Measurements from ENCODE around the gene HLA-C. TPM values are rescaled to one million over a fixed set of nuclear protein-coding genes. Genes with fewer than 3 reads are reported as not detected.
"Not testable (repeated sequence)": the region's sequence is repeated elsewhere in the genome, so short reads cannot be mapped to it uniquely, and the experiment has no call there.

HLA-C gene
- total RNA-seq, 6 experiments from 2014 or later: 88.7 to 148 (median 125) TPM

DNA sequence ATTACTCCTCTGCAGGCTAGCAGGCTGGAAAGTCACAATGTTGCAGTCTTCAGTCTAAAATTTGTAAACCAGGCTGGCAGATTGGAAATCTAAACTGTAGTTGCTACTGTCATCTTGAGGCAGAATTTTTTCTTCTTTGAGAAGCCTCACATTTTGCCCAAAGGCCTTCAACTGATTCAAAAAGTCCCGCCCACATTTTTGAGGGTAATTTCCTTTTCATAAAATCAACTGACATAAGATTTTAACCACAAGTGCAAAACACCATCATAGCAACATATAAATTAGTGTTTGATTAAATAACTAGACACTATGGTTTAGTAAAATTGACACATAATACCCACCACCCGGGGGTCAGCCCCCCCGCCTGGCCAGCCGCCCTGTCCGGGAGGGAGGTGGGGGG lies 28.4 kb downstream of the HLA-C start:
- Mint-ChIP-seq H3K4me3 (no peak overlapping the region), H3K27ac (no peak overlapping the region), H3K9me3 (peaks cover 17% of the 10 kb centered on the region), H3K27me3 (ENCODE audit: insufficient read depth) (peaks cover 28% of the 10 kb centered on the region), H3K4me1 (ENCODE audit: low read depth) (peaks cover 15% of the 10 kb centered on the region), H3K36me3 (ENCODE audit: low read depth) (0 out of 2 replicates have a peak, but pooled peaks cover 8% of the 10 kb centered on the region)
- DNase-seq: no peak
- TF ChIP-seq CTCF (IDR thresholded peaks at IDR 0.05): no peak

GRCh38 chr6:31239854-31240253 lies 32.0 kb downstream of the HLA-C start:
- H3K4me3 Mint-ChIP-seq: no peak overlapping the region
- H3K36me3 Mint-ChIP-seq (ENCODE audit: low read depth): no peaks in the 10 kb centered on the region
- DNase-seq: no peak
- TF ChIP-seq CTCF (IDR thresholded peaks at IDR 0.05): no peak
- H3K27me3 Mint-ChIP-seq (ENCODE audit: insufficient read depth): peaks cover 30% of the 10 kb centered on the region
- H3K27ac Mint-ChIP-seq: no peak overlapping the region
- H3K4me1 Mint-ChIP-seq (ENCODE audit: low read depth): no peaks in the 10 kb centered on the region
- H3K9me3 Mint-ChIP-seq: no peaks in the 10 kb centered on the region

DNA sequence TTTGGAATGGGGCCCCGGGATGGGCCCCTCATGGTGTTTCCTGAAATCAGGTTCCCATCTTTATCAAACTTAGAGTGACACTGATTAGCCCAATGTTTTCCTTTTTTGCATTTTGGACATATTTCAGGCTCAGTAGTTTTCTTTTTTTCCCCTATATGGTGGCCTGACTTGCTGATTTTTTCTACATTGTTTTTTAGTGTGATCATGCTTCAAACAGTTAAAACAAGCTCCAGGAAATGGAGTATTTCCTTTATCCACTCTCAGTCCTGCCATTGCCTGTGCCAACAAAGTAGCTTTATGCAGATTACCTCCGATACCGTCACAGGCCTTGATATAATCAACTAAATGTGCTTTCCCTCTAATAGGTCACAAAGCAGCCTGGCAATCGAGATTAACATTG lies 37.8 kb downstream of the HLA-C start:
- not testable (repeated sequence) for H3K4me1 Mint-ChIP-seq (ENCODE audit: low read depth); H3K36me3 Mint-ChIP-seq (ENCODE audit: low read depth); H3K27ac Mint-ChIP-seq; H3K9me3 Mint-ChIP-seq; H3K4me3 Mint-ChIP-seq; DNase-seq
- peaks cover 32% of the 10 kb centered on the region for H3K27me3 Mint-ChIP-seq (ENCODE audit: insufficient read depth)

DNA sequence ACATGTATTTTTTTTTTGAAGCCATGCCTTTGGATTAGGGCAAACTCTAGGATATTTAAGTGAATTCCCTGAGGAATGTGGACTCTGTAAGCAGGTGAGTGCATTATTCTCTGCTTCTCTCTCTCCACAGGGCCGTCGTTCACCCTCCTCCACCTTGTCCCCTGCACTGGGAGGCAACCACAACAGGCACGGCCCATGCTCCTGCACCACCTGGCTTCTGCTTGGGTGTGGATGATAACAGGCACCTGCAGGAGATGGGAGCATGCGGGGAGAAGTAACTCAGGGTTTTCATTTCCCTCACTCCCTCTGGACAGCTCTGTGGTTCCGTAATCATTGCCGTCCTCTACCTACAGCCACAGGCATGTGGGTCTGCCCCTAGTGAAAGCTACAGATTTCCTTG lies 43.4 kb downstream of the HLA-C start:
- Mint-ChIP-seq H3K27me3 (ENCODE audit: insufficient read depth) (peaks cover 33% of the 10 kb centered on the region), H3K4me1 (ENCODE audit: low read depth) (peaks cover 8% of the 10 kb centered on the region; the same call in 1 of the 2 replicates)

GRCh38 chr6:31227143-31227542 lies 44.7 kb downstream of the HLA-C start:
- DNase-seq: no peak
- Mint-ChIP-seq H3K9me3 (no peaks in the 10 kb centered on the region), H3K36me3 (ENCODE audit: low read depth) (no peaks in the 10 kb centered on the region), H3K27me3 (ENCODE audit: insufficient read depth) (peaks cover 42% of the 10 kb centered on the region), H3K4me1 (ENCODE audit: low read depth) (peaks cover 8% of the 10 kb centered on the region; the same call in 1 of the 2 replicates), H3K4me3 (no peak overlapping the region; the same call in 1 of the 2 replicates), H3K27ac (no peak overlapping the region)
- no peak for TF ChIP-seq CTCF (IDR thresholded peaks at IDR 0.05)

More for the DNA sequence above, 43.4 kb downstream of the HLA-C start:
- H3K9me3 Mint-ChIP-seq: no peaks in the 10 kb centered on the region
- no peak overlapping the region for H3K4me3 Mint-ChIP-seq
- no peak overlapping the region for H3K27ac Mint-ChIP-seq
- DNase-seq: no peak
- no peaks in the 10 kb centered on the region for H3K36me3 Mint-ChIP-seq (ENCODE audit: low read depth)
- no peak for TF ChIP-seq CTCF (IDR thresholded peaks at IDR 0.05)

GRCh38 chr6:31225735-31226134 lies 46.2 kb downstream of the HLA-C start:
- no peak overlapping the region for H3K4me3 Mint-ChIP-seq
- no peak for DNase-seq
- TF ChIP-seq CTCF (IDR thresholded peaks at IDR 0.05): no peak
- H3K36me3 Mint-ChIP-seq (ENCODE audit: low read depth): no peaks in the 10 kb centered on the region
- H3K27ac Mint-ChIP-seq: no peak overlapping the region
- H3K4me1 Mint-ChIP-seq (ENCODE audit: low read depth): peaks cover 8% of the 10 kb centered on the region; the same call in 1 of the 2 replicates
- peaks cover 40% of the 10 kb centered on the region for H3K27me3 Mint-ChIP-seq (ENCODE audit: insufficient read depth)
- no peaks in the 10 kb centered on the region for H3K9me3 Mint-ChIP-seq

All from HFFc6 (cell line).